Measurements from ENCODE around the gene RHNO1.

The RHNO1 gene

DNA sequence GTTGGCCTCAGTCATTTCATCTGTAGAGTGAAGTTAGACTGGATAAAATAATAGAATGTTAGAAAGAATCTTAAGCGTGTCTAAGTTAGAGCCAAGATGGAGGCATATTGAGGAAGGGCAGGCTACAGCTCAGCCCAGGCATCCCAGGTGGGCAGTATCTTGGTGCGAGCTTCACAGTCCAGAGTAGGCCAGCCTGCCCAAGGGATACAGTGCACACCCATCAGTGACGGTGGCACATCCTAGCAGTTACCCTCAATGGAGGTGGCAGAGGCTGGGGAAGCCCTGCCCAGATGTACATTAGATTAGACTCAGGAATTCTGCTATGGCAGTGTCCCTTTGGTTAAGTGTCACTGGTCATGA, 35.2 kb downstream of the RHNO1 start:
- DNase-seq = no peak

DNA sequence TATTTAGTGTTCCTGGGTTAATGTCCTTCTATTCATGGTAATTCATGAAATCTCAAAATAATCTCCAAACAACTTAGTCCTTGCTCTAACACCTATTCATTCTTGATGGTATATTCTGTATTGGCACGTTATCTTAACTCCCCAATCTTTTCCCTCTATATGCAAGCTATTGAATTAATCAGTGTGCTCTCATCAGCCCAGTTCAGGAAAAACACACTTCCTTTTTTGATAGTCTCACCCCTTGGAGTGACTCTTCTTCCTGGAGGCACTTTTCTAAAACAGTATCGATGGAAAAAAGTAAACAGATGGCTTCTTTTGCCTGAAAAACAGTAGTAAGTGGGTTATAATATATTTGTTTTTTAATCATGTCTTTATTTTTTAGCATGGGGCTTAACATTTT, 42.2 kb downstream of the RHNO1 start:
- DNase-seq = no peak

DNA sequence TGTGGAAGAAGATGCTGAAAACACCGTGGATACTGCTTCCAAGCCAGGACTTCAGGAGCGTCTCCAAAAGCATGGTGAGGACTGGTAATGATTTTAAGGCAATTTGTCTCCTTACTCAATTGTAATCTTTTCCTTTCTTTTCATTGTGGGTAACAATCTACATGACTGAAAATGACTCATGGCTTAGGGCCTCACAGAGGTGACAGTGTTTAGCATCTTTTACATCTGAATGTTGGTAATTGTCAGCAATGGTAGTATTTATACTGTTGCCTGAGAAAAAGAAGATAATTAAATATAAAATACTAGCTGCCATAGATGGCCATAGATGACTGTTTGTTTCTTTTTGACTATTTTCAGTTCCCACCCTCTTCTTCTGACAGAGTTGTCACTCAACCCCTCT, 45.3 kb downstream of the RHNO1 start:
- no peak for DNase-seq

DNA sequence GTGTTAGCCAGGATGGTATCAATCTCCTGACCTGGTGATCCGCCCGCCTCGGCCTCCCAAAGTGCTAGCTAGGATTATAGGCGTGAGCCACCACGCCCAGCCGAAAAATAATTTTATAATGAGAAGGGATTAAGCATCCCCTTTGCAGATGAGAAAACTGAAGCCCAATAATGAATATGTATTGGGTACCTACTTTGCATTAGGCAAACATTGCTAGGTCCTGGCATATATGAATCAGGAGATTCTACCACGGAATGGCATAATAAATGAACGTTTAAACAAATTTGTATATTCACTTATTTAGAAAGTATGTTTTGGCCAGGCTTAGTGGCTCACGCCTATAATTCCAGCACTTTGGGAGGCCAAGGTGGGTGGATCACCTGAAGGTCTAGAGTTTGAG, 46.0 kb downstream of the RHNO1 start:
- DNase-seq = no peak

DNA sequence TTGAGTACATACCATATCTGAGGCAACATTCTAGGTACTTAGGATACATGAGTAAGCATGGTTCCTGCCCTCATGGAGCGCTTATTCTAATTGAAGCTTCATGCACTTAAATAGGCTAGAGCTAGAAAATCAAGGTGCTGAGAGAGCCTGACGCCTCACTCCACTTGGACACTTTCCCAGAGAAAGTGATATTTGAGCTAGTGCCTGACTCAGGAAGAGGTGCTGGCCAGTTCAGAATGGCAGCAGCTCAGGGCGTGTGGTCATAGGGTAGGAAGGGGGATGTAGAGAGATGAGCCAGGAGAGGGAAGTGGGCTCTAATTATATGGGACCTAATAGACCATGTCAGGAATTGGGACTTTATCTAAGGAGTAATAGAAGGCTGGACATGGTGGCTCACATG, 47.0 kb downstream of the RHNO1 start:
- DNase-seq = no peak

DNA sequence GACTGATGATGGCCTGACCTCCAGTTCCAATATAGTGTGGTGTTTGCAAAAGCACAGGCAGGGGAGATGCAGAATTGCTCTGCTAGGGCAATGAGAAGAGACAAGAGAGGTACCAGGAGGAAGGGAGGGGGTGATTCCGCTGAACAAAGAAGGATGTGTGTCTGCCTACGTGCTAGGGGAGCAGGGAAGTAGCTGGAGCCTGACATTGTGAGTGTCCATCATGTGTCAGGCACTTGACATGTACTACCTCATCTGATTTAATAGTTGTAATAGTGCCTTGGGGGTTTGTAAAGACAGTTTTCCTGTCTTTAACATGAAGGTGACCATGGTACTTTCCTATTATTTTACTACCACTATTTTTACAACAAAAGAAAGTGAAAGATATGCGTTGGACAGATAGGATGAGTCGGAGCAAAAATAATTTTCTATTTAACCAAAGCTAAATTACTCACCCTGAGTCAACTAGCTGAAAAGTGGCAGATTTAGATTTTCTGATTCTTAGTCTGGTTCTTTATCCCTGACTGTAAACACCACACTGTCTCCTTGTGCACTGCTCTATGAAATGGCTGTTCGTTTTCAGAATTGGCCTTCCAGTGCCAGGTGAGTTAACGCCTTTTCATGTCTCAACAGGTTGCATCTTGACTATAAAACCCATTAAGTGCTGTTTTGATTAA, 48.4 kb downstream of the RHNO1 start:
- DNase-seq = no peak

DNA sequence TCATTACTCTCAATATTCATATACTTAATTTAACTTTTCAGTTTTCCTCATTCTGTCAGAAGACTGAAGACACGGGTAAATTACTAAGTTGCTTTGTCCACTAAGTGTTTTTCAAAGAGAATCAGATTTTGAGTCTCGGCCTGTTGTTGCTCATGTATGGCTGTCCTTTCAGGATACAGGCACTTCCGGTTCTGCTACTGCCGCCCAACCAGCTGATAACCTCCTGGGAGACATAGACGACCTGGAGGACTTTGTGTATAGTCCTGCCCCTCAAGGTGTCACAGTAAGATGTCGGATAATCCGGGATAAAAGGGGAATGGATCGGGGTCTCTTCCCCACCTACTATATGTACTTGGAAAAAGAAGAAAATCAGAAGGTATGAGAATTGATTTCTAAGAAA, 53.8 kb downstream of the RHNO1 start:
- DNase-seq = no peak

DNA sequence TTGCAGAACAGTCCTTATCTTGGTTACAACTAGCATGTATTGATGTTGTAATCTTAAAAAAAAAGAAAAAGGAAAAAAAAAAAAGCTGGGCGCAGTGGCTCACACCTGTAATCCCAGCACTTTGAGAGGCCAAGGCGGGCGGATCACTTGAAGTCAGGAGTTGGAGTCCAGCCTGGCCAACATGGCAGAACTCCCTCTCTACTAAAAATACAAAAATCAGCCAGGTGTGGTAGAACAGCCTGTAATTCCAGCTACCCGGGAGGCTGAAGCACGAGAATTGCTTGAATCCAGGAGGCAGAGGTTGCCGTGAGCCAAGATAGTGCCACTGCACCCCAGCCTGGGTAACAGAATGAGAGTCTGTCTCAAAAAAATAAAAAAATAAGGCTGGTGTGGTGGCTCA, 56.6 kb downstream of the RHNO1 start:
- no peak for DNase-seq

DNA sequence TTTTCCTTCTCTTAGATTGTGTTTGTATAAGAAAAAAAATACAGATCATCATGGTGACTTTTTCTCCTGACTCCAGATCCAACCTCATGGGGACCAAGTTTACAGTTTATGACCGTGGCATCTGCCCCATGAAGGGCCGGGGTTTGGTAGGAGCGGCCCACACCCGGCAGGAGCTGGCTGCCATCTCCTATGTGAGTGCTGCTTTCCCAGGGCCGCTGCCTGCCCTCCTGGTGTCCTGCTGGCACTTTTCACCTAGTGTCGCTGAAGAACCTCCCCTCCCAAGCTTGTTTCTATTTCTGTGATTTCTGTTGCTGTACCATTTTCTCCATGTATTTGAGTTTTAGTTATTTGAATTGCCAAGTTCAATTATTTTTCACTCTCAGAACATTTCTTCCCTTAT, 57.3 kb downstream of the RHNO1 start:
- DNase-seq = no peak

DNA sequence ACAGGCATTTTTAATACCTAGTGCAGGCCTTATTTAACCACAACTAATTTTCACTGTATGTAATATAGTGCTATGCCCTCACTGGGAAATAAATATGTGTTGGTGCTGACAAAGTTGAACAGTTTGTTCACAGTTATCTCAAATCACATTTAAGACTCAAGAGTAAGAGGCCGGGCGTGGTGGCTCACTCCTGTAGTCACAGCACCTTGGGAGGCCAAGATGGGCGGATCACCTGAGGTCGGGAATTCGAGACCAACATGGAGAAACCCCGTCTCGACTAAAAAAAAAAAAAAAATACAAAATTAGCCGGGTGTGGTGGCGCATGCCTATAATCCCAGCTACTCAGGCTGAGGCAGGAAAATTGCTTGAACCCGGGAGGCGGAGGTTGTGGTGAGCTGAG, 59.3 kb downstream of the RHNO1 start:
- no peak for DNase-seq

DNA sequence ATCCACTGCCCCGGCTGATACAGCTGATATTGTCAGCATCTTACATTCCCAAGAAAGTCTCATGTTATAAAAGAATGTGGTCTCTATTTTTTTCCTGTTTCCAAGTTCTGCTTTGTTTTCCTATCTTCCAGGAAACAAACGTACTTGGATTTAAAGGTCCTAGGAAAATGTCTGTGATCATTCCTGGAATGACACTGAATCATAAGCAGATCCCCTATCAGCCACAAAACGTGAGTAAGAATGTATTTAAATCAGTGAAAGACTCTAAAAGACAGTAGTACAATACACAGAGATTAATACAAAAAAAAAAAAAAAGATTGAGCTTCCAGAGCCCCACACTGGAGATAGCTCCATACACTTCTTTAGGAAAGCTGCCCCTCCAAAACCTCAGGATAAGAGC, 60.5 kb downstream of the RHNO1 start:
- DNase-seq = no peak
